Ovary (tissue), 9 donors: ENCODE data around the gene TNP2. TPM values are rescaled to one million over a fixed set of nuclear protein-coding genes. Genes with fewer than 3 reads are reported as not detected.

Source experiments
- DNase-seq, 5 donors: peaks; one replicate each; pipeline ENCODE4 v3.0.0-alpha.2; 2019 to 2020
- H3K27ac ChIP-seq, 2 donors: fragments of 200-600 bp; one replicate each; pipeline versions ENCODE4 v1.5.1 to v1.8.0; 2019 to 2022
- H3K27me3 ChIP-seq: fragments of 200-600 bp; one replicate; pipeline ENCODE4 v1.8.0; 2022
- H3K36me3 ChIP-seq: fragments of 200-600 bp; sonication (generic); one replicate; pipeline ENCODE4 v1.5.1; 2019
- H3K4me1 ChIP-seq: one replicate; pipeline ENCODE4 v1.8.1; 2013; ENCODE audit warnings: mild to moderate bottlenecking, moderate library complexity; ENCODE audit not compliant: insufficient read depth
- H3K4me3 ChIP-seq: fragments of 200-600 bp; sonication (generic); one replicate; pipeline ENCODE4 v1.5.1; 2017
- H3K9me3 ChIP-seq, 2 donors: fragments of 200-600 bp in 1 of 2; sonication (generic) in 1 of 2; one replicate each; pipeline versions ENCODE4 v1.5.1 to v1.8.1; 2013 to 2019; ENCODE audit warnings: mild to moderate bottlenecking in 1 of 2, moderate library complexity in 1 of 2
- CTCF ChIP-seq, 3 donors: fragments of 450-650 bp in 2 of 3; fragments of 200-600 bp in 1 of 3; IDR thresholded peaks; one replicate each; pipeline versions ENCODE4 v1.5.1 to v1.8.0; 2016 to 2022; ENCODE audit warnings: antibody characterized with exemption in 3 of 3, mild to moderate bottlenecking in 1 of 3
- EP300 ChIP-seq: sonication (generic); formaldehyde crosslinking; IDR thresholded peaks from one replicate; pipeline ENCODE4 v1.6.1; 2017; ENCODE audit warnings: antibody characterized with exemption
- POLR2A ChIP-seq: fragments of 450-650 bp; IDR thresholded peaks from one replicate; pipeline ENCODE4 v1.6.1; 2017; ENCODE audit warnings: antibody characterized with exemption, mild to moderate bottlenecking, moderate library complexity
- WGBS, 3 donors: extraction: QIAGEN DNeasy Blood & Tissue Kit in 1 of 3; methylation state at CpG; one replicate each; pipeline versions ENCODE4 v1.1.5 to v1.1.7; 2013 to 2017; 5-methylcytosine and 5-hydroxymethylcytosine counted together
- intact Hi-C, 4 donors: fragments of 100-400 bp; cut with DNase I; formaldehyde crosslinking; loops; one replicate each; pipeline versions ENCODE4 v1.11.0 to v1.15.1; 2022 to 2023
- polyA plus RNA-seq, 2 donors: library from polyadenylated mRNA; stranded (reverse); fragments of 200-250 nt in 1 of 2; fragments of 350-450 nt in 1 of 2; fragmentation: Illumina TruSeq in 1 of 2; extraction: RNeasy Lipid Tissue Mini Kit (QIAGEN cat#74804) in 1 of 2; gene quantifications; one replicate each; pipeline ENCODE4 v1.2.3, GENCODE V29; 2013 to 2014
- total RNA-seq, 7 donors: library from RNA; depleted of rRNA in 2 of 7; stranded (reverse); fragments of >200 nt in 2 of 7; fragmentation: NEBNext Ultra II Directional in 3 of 7; extraction: Animal tissue kit (Norgen Biotek cat#: 25700) in 3 of 7; gene quantifications; one replicate each; pipeline versions ENCODE4 v1.1.0 to v1.2.4, GENCODE V29; 2016 to 2023
- donor health status: DM: no; HTN: no; CAD: no; lungs with moderate emphysema.
- donor health status: DM: no; HTN: no; CAD: no.
- donor health status: Bipolar disorder and iron deficiency.
- donor health status: DM: yes; HTN: yes; CAD: no.
- donor health status: DM: no; HTN: no; CAD: no.
- donor health status: DM: yes; HTN: yes; CAD: no.

TNP2 gene
- total and polyA plus RNA-seq, 9 donors: not detected

GRCh38 chr16:11238272-11239202 is 30.6 kb downstream of the TNP2 start:
- H3K4me3 ChIP-seq: no peak overlapping the region
- TF ChIP-seq EP300 (no peak), CTCF (IDR thresholded peaks at IDR 0.05) (no peak), POLR2A (no peak)
- H3K27ac ChIP-seq: no peak overlapping the region
- no peaks in the 10 kb centered on the region for H3K27me3 ChIP-seq
- intact Hi-C loops: no loop called here
- no peak for DNase-seq
- WGBS, 3 donors: 96 to 97% (median 96%) methylated on average over 15 of the region's 15 CpGs
- H3K4me1 ChIP-seq: no peaks in the 10 kb centered on the region
- no peaks in the 10 kb centered on the region for H3K36me3 ChIP-seq
- H3K9me3 ChIP-seq: no peaks in the 10 kb centered on the region

GRCh38 chr16:11236461-11237254 is 32.5 kb downstream of the TNP2 start:
- DNase-seq: no peak
- 73 to 82% (median 80%) methylated on average over 9 to 10 of the region's 10 CpGs for WGBS, 3 donors
- Histone ChIP-seq H3K4me3 (no peak overlapping the region), H3K27ac (no peak overlapping the region), H3K36me3 (no peaks in the 10 kb centered on the region), H3K9me3 (no peaks in the 10 kb centered on the region), H3K27me3 (no peaks in the 10 kb centered on the region), H3K4me1 (no peaks in the 10 kb centered on the region)
- intact Hi-C loops: no loop called here
- TF ChIP-seq POLR2A: no peak
- TF ChIP-seq CTCF (IDR thresholded peaks at IDR 0.05): no peak
- TF ChIP-seq EP300: no peak

GRCh38 chr16:11235703-11235991 is 33.5 kb downstream of the TNP2 start:
- H3K36me3 ChIP-seq: no peaks in the 10 kb centered on the region
- H3K4me1 ChIP-seq: no peaks in the 10 kb centered on the region
- H3K27ac ChIP-seq: no peak overlapping the region
- TF ChIP-seq CTCF (IDR thresholded peaks at IDR 0.05) (no peak), EP300 (no peak), POLR2A (no peak)
- WGBS, 3 donors: 90 to 92% (median 91%) methylated on average over 5 of the region's 5 CpGs
- intact Hi-C loops: no loop called here
- no peaks in the 10 kb centered on the region for H3K9me3 ChIP-seq
- DNase-seq: no peak
- no peak overlapping the region for H3K4me3 ChIP-seq
- H3K27me3 ChIP-seq: no peaks in the 10 kb centered on the region

GRCh38 chr16:11234884-11235702 is 34.0 kb downstream of the TNP2 start:
- intact Hi-C loops: no loop called here
- H3K27me3 ChIP-seq: no peaks in the 10 kb centered on the region
- H3K36me3 ChIP-seq: no peaks in the 10 kb centered on the region
- no peaks in the 10 kb centered on the region for H3K9me3 ChIP-seq
- no peak overlapping the region for H3K27ac ChIP-seq
- WGBS, 3 donors: 91 to 94% (median 92%) methylated on average over 13 of the region's 13 CpGs
- no peak overlapping the region for H3K4me3 ChIP-seq
- DNase-seq: no peak
- TF ChIP-seq EP300: no peak
- TF ChIP-seq CTCF (IDR thresholded peaks at IDR 0.05): no peak
- H3K4me1 ChIP-seq: no peaks in the 10 kb centered on the region
